Spleen (tissue), 7 donors: ENCODE measurements around the gene VSIG1.

ENCODE experiments used
- POLR2AphosphoS5 ChIP-seq, 3 donors: sonication (generic); formaldehyde crosslinking; IDR thresholded peaks; one replicate each; pipeline ENCODE4 v1.5.1; 2017; ENCODE audit warnings: antibody characterized with exemption in 3 of 3
- TF ChIP-seq, protein P1 (sequence below), 11 experiments: fragments of 200-600 bp in 7 of 11; fragments of 450-650 bp in 4 of 11; sonication (generic) in 4 of 11; IDR thresholded peaks in 8 of 11; conservative IDR thresholded peaks in 3 of 11; 1 replicate in 7 of 11; 2 replicates in 4 of 11; pipeline versions ENCODE4 v1.4.0 to v1.8.0; 2016 to 2021; ENCODE audit warnings: antibody characterized with exemption in 11 of 11, inconsistent platforms in 4 of 11, mild to moderate bottlenecking in 1 of 11
- donor health status: DM: no; HTN: no; CAD: no; lungs with moderate emphysema.
- donor health status: DM: no; HTN: no; CAD: no.
- donor health status: DM: no; HTN: no; CAD: no.

DNA sequence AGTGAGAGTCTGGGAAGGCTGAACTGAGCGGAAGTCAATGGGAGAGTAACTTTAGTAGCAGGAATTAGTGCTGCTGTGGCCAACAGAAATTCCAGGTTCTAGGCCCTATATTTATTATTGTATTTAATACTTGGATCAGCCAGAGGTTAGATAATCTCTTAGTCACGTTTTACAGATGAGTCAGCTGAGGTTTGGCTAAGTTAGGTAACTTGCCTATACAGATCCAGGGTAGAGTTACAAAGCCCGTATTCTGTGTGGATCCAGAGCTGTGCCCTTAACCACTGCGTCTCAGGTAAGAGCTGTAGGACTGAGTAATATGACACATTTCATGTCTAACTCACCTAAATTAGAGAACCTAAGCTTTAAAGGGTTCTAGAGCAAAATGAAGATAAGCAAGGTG lies 26.0 kb downstream of the VSIG1 start:
- TF ChIP-seq, protein P1, sequence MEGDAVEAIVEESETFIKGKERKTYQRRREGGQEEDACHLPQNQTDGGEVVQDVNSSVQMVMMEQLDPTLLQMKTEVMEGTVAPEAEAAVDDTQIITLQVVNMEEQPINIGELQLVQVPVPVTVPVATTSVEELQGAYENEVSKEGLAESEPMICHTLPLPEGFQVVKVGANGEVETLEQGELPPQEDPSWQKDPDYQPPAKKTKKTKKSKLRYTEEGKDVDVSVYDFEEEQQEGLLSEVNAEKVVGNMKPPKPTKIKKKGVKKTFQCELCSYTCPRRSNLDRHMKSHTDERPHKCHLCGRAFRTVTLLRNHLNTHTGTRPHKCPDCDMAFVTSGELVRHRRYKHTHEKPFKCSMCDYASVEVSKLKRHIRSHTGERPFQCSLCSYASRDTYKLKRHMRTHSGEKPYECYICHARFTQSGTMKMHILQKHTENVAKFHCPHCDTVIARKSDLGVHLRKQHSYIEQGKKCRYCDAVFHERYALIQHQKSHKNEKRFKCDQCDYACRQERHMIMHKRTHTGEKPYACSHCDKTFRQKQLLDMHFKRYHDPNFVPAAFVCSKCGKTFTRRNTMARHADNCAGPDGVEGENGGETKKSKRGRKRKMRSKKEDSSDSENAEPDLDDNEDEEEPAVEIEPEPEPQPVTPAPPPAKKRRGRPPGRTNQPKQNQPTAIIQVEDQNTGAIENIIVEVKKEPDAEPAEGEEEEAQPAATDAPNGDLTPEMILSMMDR (IDR thresholded peaks at IDR 0.05 in 8 of 11, conservative IDR thresholded peaks at IDR 0.05 in 3 of 11) = no peak
- TF ChIP-seq POLR2AphosphoS5 (IDR thresholded peaks at IDR 0.05) = no peak
